Peyer's patch (tissue), 4 donors: ENCODE data around the gene CLC. TPM values are rescaled to one million over a fixed set of nuclear protein-coding genes. Genes with fewer than 3 reads are reported as not detected.

Experiments used
- DNase-seq, 3 donors: peaks; one replicate each; pipeline ENCODE4 v3.0.0-alpha.2; 2017 to 2019
- H3K27ac ChIP-seq, 4 donors: fragments of 200-600 bp; sonication (generic); one replicate each; pipeline ENCODE4 v1.5.1; 2016 to 2019
- H3K27me3 ChIP-seq, 2 donors: fragments of 200-600 bp; sonication (generic); one replicate each; pipeline ENCODE4 v1.5.1; 2019
- H3K36me3 ChIP-seq, 3 donors: fragments of 200-600 bp; sonication (generic); one replicate each; pipeline ENCODE4 v1.5.1; 2016 to 2019
- H3K4me1 ChIP-seq, 4 donors: fragments of 200-600 bp; sonication (generic); one replicate each; pipeline ENCODE4 v1.5.1; 2016 to 2019
- H3K4me3 ChIP-seq, 4 donors: fragments of 200-600 bp; sonication (generic); 1 replicate in 3 of 4; 2 replicates in 1 of 4; pipeline ENCODE4 v1.5.1; 2016 to 2019; ENCODE audit warnings: mild to moderate bottlenecking in 1 of 4
- H3K9me3 ChIP-seq, 4 donors: fragments of 200-600 bp; sonication (generic); one replicate each; pipeline ENCODE4 v1.5.1; 2016 to 2019; ENCODE audit warnings: mild to moderate bottlenecking in 1 of 4
- CTCF ChIP-seq, 6 experiments: fragments of 450-650 bp in 4 of 6; fragments of 200-600 bp in 2 of 6; sonication (generic) in 1 of 6; IDR thresholded peaks; one replicate each; pipeline ENCODE4 v1.5.1; 2017 to 2019; ENCODE audit warnings: antibody characterized with exemption in 6 of 6, mild to moderate bottlenecking in 3 of 6, moderate library complexity in 1 of 6
- POLR2A ChIP-seq, 2 donors: fragments of 450-650 bp; IDR thresholded peaks; one replicate each; pipeline ENCODE4 v1.5.1; 2017; ENCODE audit warnings: antibody characterized with exemption in 2 of 2, mild to moderate bottlenecking in 2 of 2, moderate library complexity in 2 of 2
- small RNA-seq, 2 donors: library from RNA; depleted of rRNA; stranded (forward); fragments of <200 nt; gene quantifications; one replicate each; pipeline ENCODE3, GENCODE V24; 2016
- total RNA-seq, 4 donors: library from RNA; depleted of rRNA; stranded (reverse); fragments of >200 nt; gene quantifications; one replicate each; pipeline ENCODE4 v1.1.0, GENCODE V29; 2016

The CLC gene
- total RNA-seq, 4 donors from 2014 or later = not detected

- H3K36me3 ChIP-seq = no peaks in the 10 kb centered on the region
- TF ChIP-seq CTCF (IDR thresholded peaks at IDR 0.05) = no peak
- no peak for TF ChIP-seq POLR2A (IDR thresholded peaks at IDR 0.05)
- no peak for DNase-seq
- no peaks in the 10 kb centered on the region for H3K9me3 ChIP-seq
- H3K27ac ChIP-seq = no peak overlapping the region
- no peaks in the 10 kb centered on the region for H3K4me1 ChIP-seq
- no peaks in the 10 kb centered on the region for H3K27me3 ChIP-seq
- no peak overlapping the region for H3K4me3 ChIP-seq
Observed at GRCh38 chr19:39684267-39684666, 53.6 kb downstream of the CLC start.

GRCh38 chr19:39681416-39681815 is 56.4 kb downstream of the CLC start:
- TF ChIP-seq CTCF (IDR thresholded peaks at IDR 0.05) (no peak), POLR2A (IDR thresholded peaks at IDR 0.05) (no peak)
- Histone ChIP-seq H3K27ac (no peak overlapping the region), H3K9me3 (no peaks in the 10 kb centered on the region), H3K4me3 (no peak overlapping the region), H3K36me3 (no peaks in the 10 kb centered on the region), H3K4me1 (no peaks in the 10 kb centered on the region), H3K27me3 (no peaks in the 10 kb centered on the region)
- no peak for DNase-seq

Small RNAs within 50 kb of the gene (small RNA-seq; reads per million reads assigned to genes)
- gene RPS29P27 = 0 reads per million in 2 donors

Other genes with a start within 250 kb of the CLC start
- gene DLL3, start 239.1 kb downstream of the CLC start, total RNA-seq = under 1 TPM in 2 of 4 donors, not detected in 2; 0.47 to 0.67 TPM
- gene SELENOV, start 222.9 kb downstream of the CLC start, total RNA-seq = not detected
- 1 to 10 TPM in 2 of 4 donors, under 1 TPM in 1, not detected in 1; 0.35 to 1.7 (median 1.1) TPM for gene EID2B, start 205.2 kb downstream of the CLC start, total RNA-seq
- 10 to 100 TPM in 1 of 4 donors, 1 to 10 TPM in 3; 7.1 to 12.4 (median 8.8) TPM for gene EID2, start 197.9 kb downstream of the CLC start, total RNA-seq
- gene LGALS13, start 135.5 kb downstream of the CLC start, total RNA-seq = not detected
- not detected for gene LGALS16, start 82.1 kb downstream of the CLC start, total RNA-seq
- gene LGALS14, start 33.5 kb downstream of the CLC start, total RNA-seq = not detected
- not detected for gene LEUTX, start 40.8 kb upstream of the CLC start, total RNA-seq
- gene DYRK1B, start 96.1 kb upstream of the CLC start, total RNA-seq = 10 to 100 TPM in 3 of 4 donors, 1 to 10 TPM in 1; 8.3 to 38.7 (median 17.3) TPM
- gene FBL, start 108.3 kb upstream of the CLC start, total RNA-seq = 100 to 1,000 TPM in 3 of 4 donors, 10 to 100 TPM in 1; 42.4 to 206 (median 103) TPM
- 1,000 to 10,000 TPM in 3 of 4 donors, 100 to 1,000 TPM in 1; 563 to 4,025 (median 1,224) TPM for gene FCGBP, start 196.6 kb upstream of the CLC start, total RNA-seq
- gene PSMC4, start 233.1 kb upstream of the CLC start, total RNA-seq = 10 to 100 TPM; 74.4 to 97.9 (median 90.0) TPM